K562 (cell line): ENCODE data around the gene TPSAB1. TPM values are rescaled to one million over a fixed set of nuclear protein-coding genes. Genes with fewer than 3 reads are reported as not detected.
"Not testable (repeated sequence)": the region's sequence is repeated elsewhere in the genome, so short reads cannot be mapped to it uniquely, and the experiment has no call there.

Source experiments
- ATAC-seq: fragments of 200-7000 bp; cut with Tn5 transposase; 3 replicates; pipeline ENCODE4 v1.9.1; 2020; ENCODE audit warnings: moderate library complexity
- BruUV-seq: library from RNA; stranded (reverse); fragments of 400-500 nt; replicated peaks from 2 replicates; lab custom pipeline; 2021; lab: Mats Ljungman, UMichigan
- CTCF ChIA-PET: fragments of 300-600 bp; formaldehyde crosslinking; extraction: SDS; loops from one replicate; lab custom pipeline; 2021; ENCODE audit warnings: low intra/inter-chr PET ratio; lab: Yijun Ruan, JAX
- POLR2A ChIA-PET: fragments of 300-600, 350-650 bp; sonication (Branson Sonifier 250); formaldehyde crosslinking; extraction: SDS; loops from one replicate; lab custom pipeline; 2021; ENCODE audit warnings: antibody characterized with exemption, inconsistent platforms; lab: Yijun Ruan, JAX
- DNase-seq, 4 experiments: peaks; one replicate each; pipeline versions ENCODE4 v3.0.0 to v3.0.0-alpha.2; 2011 to 2018; ENCODE audit warnings: low spot score in 3 of 4, mixed read lengths in 3 of 4; ENCODE audit errors: extremely low read depth in 1 of 4
- FAIRE-seq: peaks from 2 replicates; lab custom pipeline; 2011; peaks lifted over from hg19 to GRCh38; lab: Jason Lieb, UNC
- H2AFZ ChIP-seq: 2 replicates; pipeline ENCODE4 v1.6.0; 2011; ENCODE audit warnings: low read depth, low read length, control low read depth, inconsistent platforms
- H3K27ac ChIP-seq: fragments of 200-600 bp; 3 replicates; pipeline ENCODE4 v1.8.0; 2011; ENCODE audit warnings: low read depth, mild to moderate bottlenecking, control low read depth, inconsistent platforms, low read length, moderate library complexity, mixed read lengths; ENCODE audit errors: extremely low read depth
- H3K27me3 ChIP-seq, 2 experiments: fragments of 300-600 bp in 1 of 2; 2 replicates in 1 of 2; 3 replicates in 1 of 2; pipeline versions ENCODE4 v1.6.0 to v1.8.0; 2011; ENCODE audit warnings: inconsistent platforms in 2 of 2, low read length in 2 of 2, mild to moderate bottlenecking in 1 of 2, mixed read lengths in 1 of 2, moderate library complexity in 1 of 2; ENCODE audit not compliant: control insufficient read depth in 2 of 2, insufficient read depth in 2 of 2
- H3K36me3 ChIP-seq: fragments of 300-600 bp; 3 replicates; pipeline ENCODE4 v1.8.0; 2011; ENCODE audit warnings: mild to moderate bottlenecking, low read length, inconsistent platforms; ENCODE audit not compliant: control insufficient read depth, insufficient read depth
- H3K4me1 ChIP-seq, 2 experiments: fragments of 200-600 bp in 1 of 2; replicated peaks in 1 of 2; 2 replicates in 1 of 2; 3 replicates in 1 of 2; pipeline versions ENCODE4 v1.5.1 to v1.8.0; 2011; ENCODE audit warnings: inconsistent platforms in 2 of 2, low read length in 2 of 2, mild to moderate bottlenecking in 1 of 2, mixed read lengths in 1 of 2, moderate library complexity in 1 of 2; ENCODE audit not compliant: control insufficient read depth in 2 of 2, insufficient read depth in 2 of 2
- H3K4me2 ChIP-seq: 2 replicates; pipeline ENCODE4 v1.6.1; 2011; ENCODE audit warnings: low read length, control low read depth, inconsistent platforms, mixed read lengths; ENCODE audit not compliant: insufficient read depth
- H3K4me3 ChIP-seq: fragments of 200-600 bp; sonication (generic), shearing (Covaris generic); 2 replicates; pipeline ENCODE4 v1.5.1; 2016; ENCODE audit warnings: control low read depth, inconsistent platforms
- H3K79me2 ChIP-seq: fragments of 200-600 bp; 3 replicates; pipeline ENCODE4 v1.8.0; 2011; ENCODE audit warnings: low read length, inconsistent platforms; ENCODE audit not compliant: control insufficient read depth, insufficient read depth
- H3K9ac ChIP-seq, 2 experiments: 2 replicates each; pipeline versions ENCODE4 v1.6.0 to v1.6.1; 2011; ENCODE audit warnings: low read depth in 2 of 2, low read length in 2 of 2, control low read depth in 1 of 2, inconsistent platforms in 1 of 2, mild to moderate bottlenecking in 1 of 2, mixed read lengths in 1 of 2; ENCODE audit not compliant: insufficient read depth in 1 of 2
- H3K9me1 ChIP-seq: one replicate; pipeline ENCODE4 v1.6.0; 2011; ENCODE audit warnings: inconsistent platforms, mild to moderate bottlenecking, low read length, moderate library complexity; ENCODE audit not compliant: control insufficient read depth, insufficient read depth
- H3K9me3 ChIP-seq: replicated peaks from 2 replicates; pipeline ENCODE4 v1.5.1; 2011; ENCODE audit warnings: low read depth, low read length, inconsistent platforms; ENCODE audit not compliant: control insufficient read depth, insufficient read depth
- H4K20me1 ChIP-seq: replicated peaks from 2 replicates; pipeline ENCODE4 v1.6.1; 2011; ENCODE audit warnings: low read length, inconsistent platforms, mixed read lengths; ENCODE audit not compliant: control insufficient read depth, insufficient read depth
- NFIC ChIP-seq: fragments of 450-650 bp; IDR thresholded peaks from 2 replicates; pipeline ENCODE4 v1.6.1; 2017; ENCODE audit warnings: mild to moderate bottlenecking, inconsistent platforms
- NFIX ChIP-seq: fragments of 250-450 bp; sonication (Bioruptor Pico); IDR thresholded peaks from 2 replicates; pipeline ENCODE4 v1.4.0; 2020; ENCODE audit warnings: low read depth, mild to moderate bottlenecking, moderate library complexity
- SMAD1 ChIP-seq: fragments of 150-350 bp; IDR thresholded peaks from 2 replicates; pipeline ENCODE4 v1.6.1; 2014; ENCODE audit warnings: low read length, low read depth; ENCODE audit not compliant: partially characterized antibody
- WGBS: fragments of 100-300 bp; shearing (Covaris generic); methylation state at CpG from one replicate; pipeline ENCODE4 v1.1.6; 2016; ENCODE audit warnings: low coverage, mixed read lengths; ENCODE audit not compliant: insufficient coverage; ENCODE audit errors: missing lambda C conversion rate; 5-methylcytosine and 5-hydroxymethylcytosine counted together
- in situ Hi-C: fragments of 300-500 bp; cut with MboI; formaldehyde crosslinking; loops from 4 replicates; pipeline ENCODE4 v1.15.0; 2018; ENCODE audit warnings: inconsistent platforms, mixed read lengths
- intact Hi-C: fragments of 100-400 bp; cut with micrococcal nuclease; formaldehyde crosslinking; loops from 2 replicates; pipeline ENCODE4 v1.14.2; 2022
- polyA plus RNA-seq, 8 experiments: library from polyadenylated mRNA; depleted of rRNA in 4 of 8; stranded (reverse) in 5 of 8; unstranded in 3 of 8; fragments of >200 nt; fragmentation: Nextera tagmentation in 2 of 8; fragmentation: Illumina TruSeq in 1 of 8; extraction: Ambion mirVana in 2 of 8; extraction: Trizol in 1 of 8; gene quantifications; 2 replicates each; pipeline versions ENCODE4 v1.2.1 to v1.2.3, GENCODE V29; 2011 to 2014; ENCODE audit warnings: inconsistent platforms in 1 of 8, missing spikeins in 1 of 8
- total RNA-seq, 7 experiments: library from RNA; depleted of rRNA in 6 of 7; stranded (reverse); fragments of >200 nt in 6 of 7; fragmentation: Illumina TruSeq in 2 of 7; extraction: Trizol in 2 of 7; gene quantifications; 2 replicates each; pipeline versions ENCODE4 v1.2.1 to v1.2.3, GENCODE V29; 2011 to 2021; ENCODE audit warnings: low replicate concordance in 1 of 7
- TF ChIP-seq, protein P1 (sequence below): sonication (generic); formaldehyde crosslinking; IDR thresholded peaks from 2 replicates; pipeline ENCODE4 v1.8.0; 2022; ENCODE audit warnings: missing genetic modification reagents, mild to moderate bottlenecking, moderate library complexity, borderline replicate concordance

The TPSAB1 gene
- total and polyA plus RNA-seq, 9 of the 15 experiments (the other 6 are each of a cell fraction or from before 2014, with no cell fraction given) = not detected

DNA sequence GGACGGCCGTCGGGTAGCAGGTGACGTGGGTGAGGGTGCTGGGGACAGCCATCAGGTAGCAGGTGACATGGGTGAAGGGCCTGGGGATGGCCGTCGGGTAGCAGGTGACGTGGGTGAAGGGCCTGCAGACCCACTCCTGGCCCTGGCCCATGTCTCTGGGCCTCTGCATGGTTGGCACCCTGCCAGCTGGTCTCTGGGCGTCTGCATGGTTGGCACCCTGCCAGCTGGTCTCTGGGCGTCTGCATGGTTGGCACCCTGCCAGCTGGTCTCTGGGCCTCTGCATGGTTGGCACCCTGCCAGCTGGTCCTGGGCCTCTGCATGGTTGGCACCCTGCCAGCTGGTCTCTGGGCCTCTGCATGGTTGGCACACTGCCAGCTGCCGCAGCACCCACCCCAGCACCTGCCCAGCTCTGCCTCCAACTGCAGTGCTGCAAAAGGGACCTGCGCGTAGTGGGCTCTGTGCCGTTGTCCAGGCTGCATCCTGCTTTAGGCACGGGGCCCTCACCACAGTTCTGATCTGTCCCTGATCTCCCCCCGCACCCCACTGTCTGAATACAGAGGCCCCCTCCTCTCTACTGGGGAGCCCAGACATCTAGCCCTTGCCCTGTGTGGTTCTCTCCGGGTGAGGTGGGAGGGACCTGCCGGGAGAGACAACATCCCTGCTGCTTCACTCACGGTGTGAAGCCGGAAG, 31.4 kb downstream of the TPSAB1 start:
- DNase-seq, ATAC-seq, H4K20me1 ChIP-seq, H3K4me2 ChIP-seq, H3K9me1 ChIP-seq, H3K4me3 ChIP-seq, H3K9me3 ChIP-seq, BruUV-seq, FAIRE-seq, H3K36me3 ChIP-seq, H3K79me2 ChIP-seq, POLR2A ChIA-PET: not testable (repeated sequence)
- WGBS = 19% methylated on average over 18 of the region's 19 CpGs
- CTCF ChIA-PET = interaction anchor here (0.7 kb wide), 1 partner anchor 73 kb away, joined by 3 read pairs; no protein-coding TSS in a partner anchor
- H3K4me1 ChIP-seq = peaks cover 3 to 29% of the 10 kb centered on the region in 2 experiments; a peak in 3 of 5 replicates
- TF ChIP-seq NFIC (peak; percentile 98), SMAD1 (peak; percentile 91), NFIX (CRISPR knock-in tag) (peak; percentile 77)
- TF ChIP-seq, protein P1, sequence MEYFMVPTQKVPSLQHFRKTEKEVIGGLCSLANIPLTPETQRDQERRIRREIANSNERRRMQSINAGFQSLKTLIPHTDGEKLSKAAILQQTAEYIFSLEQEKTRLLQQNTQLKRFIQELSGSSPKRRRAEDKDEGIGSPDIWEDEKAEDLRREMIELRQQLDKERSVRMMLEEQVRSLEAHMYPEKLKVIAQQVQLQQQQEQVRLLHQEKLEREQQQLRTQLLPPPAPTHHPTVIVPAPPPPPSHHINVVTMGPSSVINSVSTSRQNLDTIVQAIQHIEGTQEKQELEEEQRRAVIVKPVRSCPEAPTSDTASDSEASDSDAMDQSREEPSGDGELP (CRISPR knock-in tag) = peak; percentile 65; the same call in 1 of the 2 replicates
- TF ChIP-seq, all 486 proteins: peak for 4; not testable (repeated sequence) for 482
- H2AFZ ChIP-seq, intact Hi-C loops, H3K27ac ChIP-seq, in situ Hi-C loops: not testable (repeated sequence)
- Histone ChIP-seq H3K9ac (peak overlapping the region in 1 of 2 experiments; percentile 58; a peak in 2 of 4 replicates), H3K27me3 (peaks cover 0 to 11% of the 10 kb centered on the region in 2 experiments; a peak in 2 of 5 replicates)
